ENCODE data around the gene PTGFRN.
"Not testable (repeated sequence)": the region's sequence is repeated elsewhere in the genome, so short reads cannot be mapped to it uniquely, and the experiment has no call there.

PTGFRN gene

GRCh38 chr1:116871779-116872146 is 38.0 kb upstream of the PTGFRN start:
- H3K27ac ChIP-seq = no peak overlapping the region
- no peak for DNase-seq (ENCODE audit: low spot score)
- TF ChIP-seq, protein P1, sequence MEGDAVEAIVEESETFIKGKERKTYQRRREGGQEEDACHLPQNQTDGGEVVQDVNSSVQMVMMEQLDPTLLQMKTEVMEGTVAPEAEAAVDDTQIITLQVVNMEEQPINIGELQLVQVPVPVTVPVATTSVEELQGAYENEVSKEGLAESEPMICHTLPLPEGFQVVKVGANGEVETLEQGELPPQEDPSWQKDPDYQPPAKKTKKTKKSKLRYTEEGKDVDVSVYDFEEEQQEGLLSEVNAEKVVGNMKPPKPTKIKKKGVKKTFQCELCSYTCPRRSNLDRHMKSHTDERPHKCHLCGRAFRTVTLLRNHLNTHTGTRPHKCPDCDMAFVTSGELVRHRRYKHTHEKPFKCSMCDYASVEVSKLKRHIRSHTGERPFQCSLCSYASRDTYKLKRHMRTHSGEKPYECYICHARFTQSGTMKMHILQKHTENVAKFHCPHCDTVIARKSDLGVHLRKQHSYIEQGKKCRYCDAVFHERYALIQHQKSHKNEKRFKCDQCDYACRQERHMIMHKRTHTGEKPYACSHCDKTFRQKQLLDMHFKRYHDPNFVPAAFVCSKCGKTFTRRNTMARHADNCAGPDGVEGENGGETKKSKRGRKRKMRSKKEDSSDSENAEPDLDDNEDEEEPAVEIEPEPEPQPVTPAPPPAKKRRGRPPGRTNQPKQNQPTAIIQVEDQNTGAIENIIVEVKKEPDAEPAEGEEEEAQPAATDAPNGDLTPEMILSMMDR (IDR thresholded peaks at IDR 0.05) = no peak
- no peak overlapping the region for H3K4me3 ChIP-seq

GRCh38 chr1:116873680-116874271 is 35.9 kb upstream of the PTGFRN start:
- DNase-seq (ENCODE audit: low spot score) = no peak
- TF ChIP-seq, protein P1 (IDR thresholded peaks at IDR 0.05) = no peak
- Histone ChIP-seq H3K27ac (no peak overlapping the region), H3K4me3 (no peak overlapping the region)

DNA sequence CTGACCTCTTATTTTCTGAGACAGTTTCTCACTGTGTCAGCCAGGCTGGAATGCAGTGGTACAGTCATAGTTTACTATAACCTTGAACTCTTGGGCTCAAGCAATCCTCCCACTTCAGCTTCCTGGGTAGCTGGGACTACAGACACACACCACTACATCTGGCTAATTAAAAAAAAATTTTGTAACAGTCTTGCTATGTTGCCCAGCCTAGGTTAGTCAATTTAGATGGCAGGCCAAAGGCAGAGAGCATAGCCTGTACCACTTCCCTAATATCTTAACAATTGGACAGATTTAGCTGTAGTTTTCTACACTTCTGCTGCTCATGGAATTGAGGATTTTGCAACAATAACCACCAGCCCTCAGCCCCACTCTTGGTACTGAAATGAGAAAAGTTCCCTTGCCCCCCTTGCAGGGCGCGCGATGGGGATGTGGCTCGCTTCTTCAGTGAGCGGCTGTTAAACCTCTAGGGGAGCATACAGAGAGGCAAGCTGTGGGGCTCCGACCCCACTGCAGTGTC is 34.9 kb upstream of the PTGFRN start:
- no peak for DNase-seq (ENCODE audit: low spot score)
- TF ChIP-seq, protein P1 (IDR thresholded peaks at IDR 0.05) = no peak
- H3K4me3 ChIP-seq = no peak overlapping the region

DNA sequence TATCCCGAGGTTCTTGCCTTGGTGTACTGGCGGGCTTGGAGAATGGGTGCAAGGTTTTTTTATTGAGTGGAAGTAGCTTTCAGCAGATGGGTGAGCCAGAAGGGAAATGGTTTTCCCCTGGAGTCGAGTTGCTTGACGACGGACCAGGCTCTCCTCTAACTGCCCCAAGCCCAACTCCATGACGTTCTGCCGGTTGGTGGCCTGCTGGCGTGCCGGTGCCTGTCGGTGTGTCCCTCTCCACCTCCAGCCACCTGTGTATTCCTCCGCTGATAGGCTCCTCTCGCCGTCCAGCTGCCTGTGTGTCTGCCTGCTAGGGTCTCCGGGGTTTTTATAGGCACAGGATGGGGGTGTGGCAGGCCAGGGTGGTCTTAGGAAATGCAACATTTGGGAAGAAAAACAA is 34.3 kb upstream of the PTGFRN start:
- TF ChIP-seq, protein P1 (IDR thresholded peaks at IDR 0.05) = no peak
- Histone ChIP-seq H3K4me3 (no peak overlapping the region), H3K27ac (no peak overlapping the region)
- DNase-seq (ENCODE audit: low spot score) = no peak

More for the DNA sequence above, 34.9 kb upstream of the PTGFRN start:
- H3K27ac ChIP-seq = no peak overlapping the region

DNA sequence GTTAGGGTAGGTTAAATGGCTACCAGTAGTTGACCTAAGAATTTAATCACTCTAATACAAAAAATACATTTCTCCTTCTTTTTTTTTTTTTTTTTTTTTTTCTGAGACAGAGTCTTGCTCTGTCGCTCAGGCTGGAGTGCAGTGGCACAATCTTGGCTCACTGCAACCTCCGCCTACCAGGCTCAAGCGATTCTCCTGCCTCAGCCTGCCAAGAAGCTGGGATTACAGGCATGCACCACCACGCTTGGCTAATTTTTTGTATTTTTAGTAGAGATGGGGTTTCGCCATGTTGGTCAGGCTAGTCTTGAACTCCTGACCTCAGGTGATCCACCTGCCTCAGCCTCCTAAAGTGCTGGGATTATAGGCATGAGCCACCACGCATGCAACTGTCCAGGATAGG is 33.8 kb upstream of the PTGFRN start:
- not testable (repeated sequence) for DNase-seq (ENCODE audit: low spot score); H3K27ac ChIP-seq; H3K4me3 ChIP-seq

GRCh38 chr1:116877141-116877818 is 32.4 kb upstream of the PTGFRN start:
- H3K27ac ChIP-seq = no peak overlapping the region
- no peak for DNase-seq (ENCODE audit: low spot score)
- TF ChIP-seq, protein P1 (IDR thresholded peaks at IDR 0.05) = no peak
- peak overlapping the region; percentile 63 for H3K4me3 ChIP-seq

GRCh38 chr1:116878804-116879477 is 30.8 kb upstream of the PTGFRN start:
- TF ChIP-seq, protein P1 (IDR thresholded peaks at IDR 0.05) = no peak
- Histone ChIP-seq H3K27ac (peak overlapping the region in 1 of 2 donors; percentile 36), H3K4me3 (peak overlapping the region; percentile 63)
- DNase-seq (ENCODE audit: low spot score) = no peak

Measured in coronary artery (tissue), 2 donors.